NCI-H82 treated with DMSO at 0.1 percent for 48 hours (cell line): ENCODE results near the gene DRAM2.

Experiments
- DNase-seq: peaks from one replicate; lab custom pipeline; 2025; ENCODE audit not compliant: unreplicated experiment; lab: John Stamatoyannopoulos, UW

The DRAM2 gene

DNA sequence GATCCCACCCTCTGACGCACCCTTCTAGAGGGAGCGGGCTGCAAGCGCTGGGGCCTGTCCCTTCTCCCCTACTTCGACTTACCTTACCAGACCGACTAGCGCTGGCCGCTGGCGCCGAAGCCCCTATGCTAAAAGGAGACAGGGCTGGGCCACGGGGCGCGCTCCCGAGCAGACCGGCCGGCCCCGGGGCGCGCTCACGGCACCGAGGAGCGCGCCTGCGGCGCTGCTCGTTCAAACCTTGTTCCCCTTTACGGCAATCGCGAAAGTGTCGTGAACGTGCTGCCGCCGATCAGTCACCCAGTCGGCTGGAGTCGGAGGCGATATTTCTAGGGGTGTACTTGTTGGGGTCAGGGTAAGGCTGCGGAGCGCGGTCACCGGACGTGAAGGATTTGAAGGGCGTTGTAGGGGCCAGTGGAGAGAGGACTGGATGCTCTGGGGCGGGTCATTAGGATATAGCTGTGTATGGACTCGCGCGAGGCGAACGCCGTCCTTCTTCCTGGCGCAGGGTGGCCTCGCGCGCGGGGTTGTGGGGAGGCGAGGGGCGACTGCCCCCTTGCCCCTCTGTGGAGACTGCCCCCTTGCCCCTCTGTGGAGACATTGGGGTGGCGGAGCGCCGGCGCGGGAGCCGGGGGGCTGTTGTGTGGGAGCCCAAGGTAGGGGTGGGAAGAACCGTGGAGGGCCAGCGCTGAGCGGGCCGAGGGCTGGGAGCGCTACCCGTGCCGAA, at the start of gene DRAM2, which contains the start of gene CEPT1:
DRAM2 (minus strand) TSS at position 138 of the 724 bp plus-strand sequence. CDS start 8,539 bp downstream, outside the sequence.
CEPT1 (plus strand) TSS at position 268 of the 724 bp plus-strand sequence. CDS start 7,492 bp downstream, outside the sequence.
- DNase-seq = peak; percentile 74

DNA sequence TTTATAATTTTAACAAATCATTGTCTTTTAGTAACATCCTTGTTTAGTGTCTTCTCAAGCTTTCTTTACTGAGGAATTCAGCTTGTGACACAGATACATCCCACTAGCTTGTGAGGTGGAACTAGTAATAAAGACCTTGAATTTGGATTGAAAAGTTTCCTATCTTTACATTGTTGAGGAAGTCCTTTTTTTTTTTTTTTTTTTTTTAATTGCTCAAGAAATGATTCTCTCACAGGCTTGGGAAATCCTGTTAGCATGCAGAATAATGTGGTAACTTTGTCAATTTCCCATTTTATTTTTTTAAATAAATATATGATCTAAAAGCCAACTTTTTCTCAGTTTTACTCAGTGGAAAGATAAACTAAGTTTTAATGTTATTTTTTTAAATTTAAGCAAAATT, 44.8 kb upstream of the DRAM2 start:
- DNase-seq = no peak

DNA sequence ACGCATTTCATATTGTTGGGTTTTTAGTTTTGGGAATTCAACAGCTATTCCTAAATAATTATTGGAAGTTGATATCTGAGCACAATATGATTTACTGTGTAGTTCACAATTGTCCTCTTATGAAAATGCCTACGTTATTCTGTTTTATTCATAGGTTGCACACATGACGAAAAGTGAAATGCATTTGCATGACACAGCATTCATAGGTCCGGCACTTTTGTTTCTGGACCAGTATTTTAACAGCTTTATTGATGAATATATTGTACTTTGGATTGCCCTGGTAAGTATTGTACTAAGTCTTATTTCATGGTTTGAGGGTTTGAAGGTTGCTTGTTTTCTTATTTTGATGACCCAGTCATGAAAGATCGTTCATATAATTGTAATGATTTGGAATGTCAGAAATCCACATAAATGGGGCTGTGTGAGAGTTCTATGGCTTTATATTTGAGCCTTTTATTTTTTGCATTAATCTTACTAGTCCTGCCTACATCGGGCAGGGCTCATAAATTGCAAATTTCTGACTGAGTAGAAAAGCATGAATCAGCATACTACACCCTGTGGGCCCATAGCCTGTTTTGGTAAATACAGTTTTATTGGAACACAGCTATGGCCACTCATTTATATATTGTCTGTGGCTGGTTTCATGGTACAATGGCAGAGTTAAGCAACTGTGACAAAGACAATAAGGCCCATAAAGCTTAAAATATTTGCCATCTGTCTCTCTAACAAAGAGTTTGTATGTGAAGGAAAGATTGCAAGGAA, 43.6 kb upstream of the DRAM2 start:
- no peak for DNase-seq

DNA sequence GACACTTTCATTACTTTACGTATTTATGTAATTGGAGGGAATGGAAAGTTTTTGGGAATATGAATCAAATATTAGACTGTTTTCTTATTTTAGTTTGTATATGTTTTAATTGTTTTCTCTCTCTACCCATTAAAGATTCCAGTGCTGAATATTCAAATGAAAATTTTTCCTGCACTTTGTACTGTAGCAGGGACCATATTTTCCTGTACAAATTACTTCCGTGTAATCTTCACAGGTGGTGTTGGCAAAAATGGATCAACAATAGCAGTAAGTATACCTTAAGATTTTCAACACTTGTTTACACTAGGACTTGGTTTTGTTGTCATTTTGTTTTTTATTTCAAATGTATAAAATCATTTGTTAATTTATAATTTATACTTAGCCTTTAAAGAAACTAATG, 42.2 kb upstream of the DRAM2 start:
- no peak for DNase-seq

DNA sequence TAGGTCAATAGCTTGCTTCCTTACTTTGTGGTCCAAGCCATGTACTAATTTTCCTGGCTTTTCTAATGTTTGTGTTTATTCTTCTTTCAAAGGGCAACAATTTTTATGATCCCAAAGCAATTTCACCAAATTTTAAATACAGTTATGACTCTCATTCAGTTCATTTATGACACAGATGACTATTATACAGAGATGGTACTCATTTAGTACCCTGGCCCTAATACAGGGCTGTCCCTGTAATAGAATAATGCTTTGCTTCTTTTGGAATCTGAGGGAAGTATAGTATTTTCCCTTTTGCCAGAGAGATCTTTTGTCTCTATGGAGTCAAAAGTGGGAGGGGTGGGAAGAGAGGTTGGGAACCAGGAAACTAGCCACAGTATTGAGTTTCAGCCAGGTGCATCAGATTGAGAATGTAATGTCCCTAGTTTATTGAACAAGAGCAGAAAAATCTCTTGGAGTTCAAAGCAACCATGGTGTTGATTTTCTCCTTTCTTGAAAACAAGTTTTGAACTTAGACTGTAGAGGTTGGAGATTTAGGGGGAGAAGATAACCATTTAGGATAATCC, 40.2 kb upstream of the DRAM2 start:
- DNase-seq = no peak

DNA sequence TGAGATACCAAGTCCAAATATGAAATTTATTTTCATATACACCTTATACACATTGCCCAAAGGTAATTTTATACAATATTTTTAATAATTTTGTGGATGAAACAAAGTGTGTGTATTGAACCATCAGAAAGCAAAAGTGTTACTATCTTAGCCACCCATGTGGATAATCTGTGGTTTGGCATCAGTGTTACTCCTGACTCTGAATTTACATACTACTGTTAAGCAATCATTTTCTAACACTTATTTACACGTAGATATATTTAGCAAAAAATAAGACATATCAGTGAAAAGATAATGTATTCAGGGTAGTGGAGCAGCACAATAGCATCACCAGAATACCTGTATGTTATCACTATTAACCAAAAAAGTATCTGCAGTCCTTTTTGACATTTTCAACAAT, 36.8 kb upstream of the DRAM2 start:
- DNase-seq = no peak

DNA sequence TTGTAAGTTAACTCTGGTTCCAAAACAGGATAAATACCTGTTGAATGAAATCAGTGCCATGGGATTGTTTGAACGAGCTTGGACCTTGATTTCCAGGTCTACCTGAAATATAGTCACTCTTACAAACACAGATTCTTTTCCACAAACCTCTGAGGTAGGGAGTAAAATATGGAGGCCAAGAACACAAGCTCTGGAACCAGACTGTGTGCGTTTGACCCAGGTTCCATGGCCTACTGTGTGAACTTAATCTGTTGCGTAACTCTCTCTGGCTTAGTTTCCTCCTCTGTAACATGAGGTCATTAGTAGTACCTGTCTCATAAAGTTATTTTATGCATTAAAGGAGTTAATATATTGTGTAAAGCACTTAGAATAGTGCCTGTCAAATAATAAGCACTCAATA, 35.5 kb upstream of the DRAM2 start:
- DNase-seq = no peak

DNA sequence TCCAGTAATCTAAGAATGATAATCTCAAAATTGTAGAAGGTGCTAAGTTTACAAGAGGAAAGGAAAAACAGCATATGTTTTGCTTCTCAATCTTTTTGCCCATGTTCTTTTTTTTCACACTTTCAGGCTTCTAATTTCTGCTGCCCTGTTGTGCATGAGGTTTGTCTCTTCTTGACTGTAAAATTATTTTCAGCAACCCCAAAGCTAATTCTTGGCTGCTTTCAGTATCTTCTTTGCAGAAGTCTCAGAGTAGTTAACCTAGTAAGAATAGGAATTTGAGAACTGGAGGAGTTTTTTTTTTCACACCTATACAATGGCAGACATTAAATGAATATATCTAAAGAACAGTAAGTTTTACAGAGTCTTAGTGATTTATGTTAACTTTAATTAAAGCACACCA, 34.2 kb upstream of the DRAM2 start:
- DNase-seq = no peak

DNA sequence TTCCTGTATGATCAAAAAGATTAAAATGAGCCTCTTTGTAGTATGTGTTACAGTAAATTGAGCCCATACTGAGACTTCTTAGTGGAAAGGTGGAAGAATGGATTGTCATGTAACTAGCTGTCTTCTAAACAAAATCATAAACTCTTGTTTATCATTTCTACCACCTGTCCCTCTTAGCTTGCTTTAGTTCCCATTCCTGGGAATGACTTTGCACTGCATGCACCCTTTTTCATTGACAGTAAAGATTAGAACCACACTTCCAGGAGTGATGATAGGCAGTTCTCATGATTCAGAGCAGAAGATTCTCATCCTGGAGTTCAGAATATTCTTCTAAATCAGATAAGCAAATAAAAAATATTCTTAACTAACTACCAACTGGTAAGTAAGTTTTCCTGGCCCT, 32.6 kb upstream of the DRAM2 start:
- no peak for DNase-seq

DNA sequence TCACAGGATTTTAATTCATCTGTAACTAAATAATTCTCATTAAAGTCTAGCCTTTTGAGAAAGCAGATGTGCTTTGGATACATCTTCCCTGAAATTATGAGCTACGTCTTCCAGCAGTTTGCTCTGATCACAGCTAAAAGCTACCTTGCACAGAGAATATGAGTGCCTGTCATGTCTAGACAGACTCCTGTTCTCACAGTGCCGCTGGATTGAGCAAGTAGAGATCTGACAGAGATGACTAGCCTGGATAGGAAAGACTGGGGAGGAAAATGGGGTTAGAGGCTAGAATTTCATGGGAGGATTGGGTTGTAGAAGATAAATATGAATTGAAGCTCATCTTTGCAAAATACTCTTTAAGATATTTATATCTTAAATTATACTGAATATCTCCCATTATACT, 24.3 kb upstream of the DRAM2 start:
- no peak for DNase-seq

DNA sequence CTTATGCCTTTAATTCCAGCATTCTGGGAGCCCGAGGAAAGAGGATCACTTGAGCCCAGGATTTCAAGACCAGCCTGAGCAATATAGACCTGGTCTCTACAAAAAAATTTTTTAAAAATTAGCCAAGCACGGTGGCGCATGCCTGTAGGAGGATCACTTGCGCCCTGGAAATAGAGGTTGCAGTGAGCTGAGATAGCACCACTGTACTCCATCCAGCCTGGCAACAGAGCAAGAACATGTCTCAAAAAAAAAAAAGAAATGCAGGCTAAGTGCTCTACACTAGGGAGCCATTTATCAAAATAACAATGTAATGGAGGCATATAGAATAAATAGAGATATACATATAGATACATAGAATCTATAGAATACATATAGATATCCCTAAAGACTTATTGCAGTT, 23.5 kb upstream of the DRAM2 start:
- no peak for DNase-seq

DNA sequence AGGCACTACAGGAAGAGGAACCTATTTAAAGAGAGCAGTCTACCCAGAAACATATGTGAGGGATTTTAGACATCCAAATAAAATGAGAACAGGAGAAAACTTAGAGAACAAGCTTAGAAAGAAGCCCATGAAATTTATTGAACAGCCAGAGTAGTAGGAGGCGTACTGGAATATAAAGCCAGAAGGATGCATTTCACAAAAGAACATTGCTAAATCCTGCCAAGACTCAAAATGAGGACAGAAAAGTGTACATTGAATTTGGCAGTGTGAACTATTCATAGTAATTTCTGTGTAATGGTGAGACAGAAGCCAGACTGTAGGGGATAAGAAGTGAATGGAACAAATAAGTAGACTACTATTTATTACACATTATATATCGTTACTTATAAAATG, 22.6 kb upstream of the DRAM2 start:
- no peak for DNase-seq

DNA sequence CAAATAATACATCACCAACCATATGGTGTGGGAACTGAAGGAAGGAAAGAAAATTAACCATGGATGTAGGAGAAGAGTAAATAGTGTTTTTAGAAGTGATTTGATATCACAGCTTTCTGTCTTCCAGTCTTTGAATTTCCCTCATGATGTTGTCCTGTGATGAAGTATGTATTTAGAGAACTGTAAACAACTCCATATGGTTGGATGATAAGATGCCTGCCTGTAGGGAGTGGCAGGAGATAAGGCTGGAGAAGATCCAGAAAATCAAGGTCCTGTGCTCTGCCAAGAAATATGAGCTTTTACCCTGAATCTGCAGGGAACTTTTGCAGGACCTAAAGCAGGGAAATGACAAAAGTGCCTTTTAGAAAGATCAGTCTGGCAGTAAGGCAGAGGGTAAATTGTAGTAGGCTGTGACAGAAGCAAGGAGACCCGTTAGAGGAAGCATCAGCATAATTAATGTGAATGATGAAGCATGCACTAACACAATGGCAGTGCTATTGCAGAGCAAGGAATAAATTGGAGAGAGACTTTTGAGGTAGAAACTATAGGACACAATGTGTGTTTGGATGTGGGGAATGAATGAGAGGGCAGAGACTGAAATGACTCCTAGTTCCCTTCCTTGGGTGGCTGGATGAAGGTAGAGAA, 22.1 kb upstream of the DRAM2 start:
- no peak for DNase-seq

DNA sequence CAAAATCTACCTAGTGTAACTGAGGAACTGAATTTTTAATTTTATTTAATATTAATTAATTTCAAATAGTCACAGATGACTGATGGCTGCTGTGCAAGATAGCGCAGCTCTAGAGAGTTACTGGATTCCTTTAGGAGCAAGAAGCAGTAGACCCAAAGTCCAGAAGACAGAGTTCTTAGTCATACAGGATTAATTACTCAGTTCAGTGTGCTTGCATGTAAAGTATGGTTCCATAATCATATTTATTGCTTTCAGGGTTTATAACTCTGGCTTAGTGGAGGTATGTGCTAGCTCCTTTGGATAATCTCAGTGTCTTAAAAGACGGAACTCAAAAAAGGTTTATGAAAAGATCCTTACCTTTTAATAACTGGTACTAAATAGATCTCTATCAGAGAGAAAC, 17.5 kb upstream of the DRAM2 start:
- no peak for DNase-seq

DNA sequence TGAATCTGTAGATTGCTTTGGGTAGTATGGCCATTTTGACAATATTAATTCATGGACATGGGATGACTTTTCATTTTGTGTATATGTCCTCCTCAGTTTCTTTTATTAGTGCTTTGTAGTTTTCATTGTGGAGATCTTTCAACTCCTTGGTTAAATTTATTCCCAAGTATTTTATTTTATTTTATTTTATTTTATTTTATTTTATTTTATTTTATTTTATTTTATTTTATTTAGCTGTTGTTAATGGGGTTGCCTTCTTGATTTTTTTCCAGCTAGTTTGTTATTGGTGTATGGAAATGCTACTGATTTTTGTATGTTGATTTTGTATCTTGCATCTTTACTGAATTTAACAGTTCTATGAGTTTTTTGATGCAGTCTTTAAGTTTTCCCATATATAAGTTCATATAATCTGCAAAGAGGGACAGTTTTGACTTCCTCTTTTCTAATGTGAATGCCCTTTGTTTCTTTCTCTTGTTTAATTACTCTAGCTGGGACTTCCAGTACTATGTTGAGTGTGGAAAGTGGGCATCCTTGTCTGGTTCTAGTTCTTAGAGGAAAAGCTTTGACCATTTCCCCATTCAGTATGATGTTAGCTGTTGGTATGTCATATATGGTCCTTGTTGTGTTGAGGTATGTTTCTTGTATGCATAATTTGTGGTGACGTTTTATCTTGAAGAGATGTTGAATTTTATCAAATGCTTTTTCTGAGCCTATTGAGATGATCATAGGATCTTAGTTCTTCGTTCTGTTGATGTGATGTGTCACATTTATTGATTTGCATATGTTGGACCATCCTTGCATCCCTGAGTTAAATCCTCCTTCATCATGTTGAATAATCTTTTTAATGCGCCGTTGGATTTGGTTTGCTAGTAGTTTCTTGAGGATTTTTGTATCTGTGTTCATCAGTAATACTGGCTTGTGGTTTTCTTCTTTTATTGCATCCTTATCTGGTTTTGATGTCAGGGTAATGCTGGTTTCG, 14.4 kb upstream of the DRAM2 start:
- DNase-seq = no peak

DNA sequence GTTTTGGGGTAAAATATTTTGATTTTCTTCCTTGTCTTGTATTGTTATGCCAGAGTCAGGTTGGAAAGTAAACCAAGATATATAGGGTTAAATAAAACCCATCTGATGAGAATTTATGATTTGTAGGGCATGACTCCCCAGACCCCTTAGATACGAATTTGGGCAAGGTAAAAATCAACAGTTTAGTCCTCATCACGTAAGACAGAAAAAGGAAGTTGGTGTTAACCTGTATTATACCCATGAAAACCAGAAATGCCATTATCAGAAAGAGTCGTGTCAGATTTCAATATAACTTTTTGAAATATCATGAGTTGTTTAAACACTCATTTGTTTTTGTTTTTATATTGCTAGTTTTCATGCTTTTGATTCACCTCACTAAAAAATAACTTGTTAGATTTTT, 11.9 kb upstream of the DRAM2 start:
- DNase-seq = no peak

DNA sequence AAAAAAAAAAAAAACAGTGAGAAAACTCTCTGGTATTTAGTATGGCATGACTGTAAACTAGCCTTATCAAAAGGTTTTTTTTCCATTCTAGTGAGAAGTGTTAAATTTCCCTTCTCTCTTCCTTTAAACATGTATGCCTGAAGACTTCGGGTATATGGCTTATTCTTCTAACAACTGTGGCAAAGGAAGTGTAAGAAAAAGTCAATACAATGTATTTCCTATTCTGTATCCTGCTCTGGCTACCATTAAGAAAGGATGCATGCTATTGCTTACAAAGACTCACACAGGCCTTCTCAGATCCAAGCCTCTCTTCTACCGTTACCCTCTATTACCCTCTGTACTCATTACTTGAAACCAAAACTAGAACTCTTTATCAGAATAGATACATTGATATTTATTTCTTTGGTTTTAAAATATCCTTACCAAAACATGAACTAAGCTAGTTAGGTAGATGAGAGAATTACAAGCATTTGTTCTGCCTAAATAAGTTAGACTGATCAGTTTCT, 8.5 kb upstream of the DRAM2 start:
- DNase-seq = no peak

DNA sequence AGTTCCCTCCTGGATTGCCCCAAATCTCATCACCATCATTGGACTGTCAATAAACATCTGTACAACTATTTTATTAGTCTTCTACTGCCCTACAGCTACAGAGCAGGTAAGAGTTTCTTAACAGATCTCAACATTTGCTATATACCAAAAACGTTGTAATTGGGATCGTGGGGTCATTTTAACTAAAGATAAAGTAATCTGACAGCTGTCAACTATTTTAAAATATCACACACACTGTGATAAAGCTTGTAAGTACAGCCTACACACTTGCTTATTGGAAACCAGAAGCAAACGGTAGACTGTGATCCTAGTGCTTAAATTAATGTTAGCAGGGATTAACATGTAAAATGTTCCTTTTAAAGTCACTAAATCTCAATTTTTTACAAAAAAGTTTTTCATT, 8.1 kb upstream of the DRAM2 start:
- no peak for DNase-seq

DNA sequence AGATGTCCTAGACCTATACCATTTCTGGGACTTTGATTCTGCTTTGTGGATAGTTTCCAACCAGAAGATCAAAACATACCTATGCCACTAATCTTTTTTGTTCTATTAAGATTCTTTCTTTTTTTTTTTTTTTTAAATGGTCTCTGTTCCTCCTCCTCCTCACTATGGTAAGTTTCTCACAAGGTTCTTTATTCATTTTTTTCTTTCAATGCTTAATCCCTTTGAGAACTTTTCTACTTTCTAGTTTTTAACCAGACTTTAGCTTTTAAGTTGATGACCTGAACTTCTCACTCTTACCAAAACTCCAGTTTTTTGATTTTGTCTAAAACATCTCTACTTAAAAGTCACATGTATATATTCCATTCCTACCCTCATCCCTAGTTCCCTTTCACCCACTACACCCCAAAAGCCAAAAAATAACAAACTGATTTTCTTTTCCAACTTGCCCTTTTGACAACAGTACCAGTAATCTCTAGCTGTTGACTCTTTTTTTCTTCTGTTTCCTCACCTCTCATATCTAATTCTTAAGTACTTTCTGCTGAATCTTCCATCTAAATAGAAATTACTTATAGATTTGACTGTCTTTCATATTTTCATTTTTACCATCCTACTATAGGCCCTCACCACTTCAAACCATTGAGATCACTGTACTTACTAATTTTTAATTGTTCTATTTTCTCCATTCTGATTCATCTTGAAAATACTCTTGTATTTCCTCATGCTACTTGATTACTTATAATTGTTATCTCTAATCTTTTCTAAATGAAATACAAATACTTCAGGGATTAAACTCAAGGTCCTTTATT, 6.3 kb upstream of the DRAM2 start:
- no peak for DNase-seq

DNA sequence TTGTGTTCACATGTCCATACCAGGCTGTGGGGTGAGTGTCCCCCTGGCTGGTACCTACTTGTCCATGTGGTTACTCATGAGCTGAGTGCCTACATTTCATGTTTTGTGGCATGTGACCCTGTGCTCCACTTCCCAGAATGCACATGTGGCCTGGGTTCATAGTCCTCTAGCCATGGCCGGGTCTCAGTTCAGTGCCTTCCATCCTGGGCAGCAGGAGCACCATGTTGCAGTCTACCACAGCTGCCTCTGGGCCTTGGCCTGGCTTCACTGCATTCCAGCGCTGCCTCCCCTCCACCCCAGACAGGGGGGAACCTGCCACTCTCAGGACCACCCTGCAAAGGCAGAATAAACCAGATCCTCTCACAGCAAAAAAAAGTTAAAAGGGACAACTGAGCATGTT, 5.6 kb upstream of the DRAM2 start:
- DNase-seq = no peak
